ES-I3 (cell line): ENCODE results near the gene WDFY2.

ENCODE experiments used
- H3K36me3 ChIP-seq: 2 replicates; pipeline ENCODE4 v1.6.1; 2013; ENCODE audit warnings: mild to moderate bottlenecking, low read length, control low read depth, moderate library complexity; ENCODE audit not compliant: insufficient read depth
- H3K4me1 ChIP-seq: 2 replicates; pipeline ENCODE4 v1.6.1; 2013; ENCODE audit warnings: mild to moderate bottlenecking, control low read depth, low read length; ENCODE audit not compliant: insufficient read depth
- H3K9ac ChIP-seq: 2 replicates; pipeline ENCODE4 v1.6.1; 2013; ENCODE audit warnings: low read depth, mild to moderate bottlenecking, low read length, moderate library complexity
- H3K9me3 ChIP-seq: 2 replicates; pipeline ENCODE4 v1.6.1; 2013; ENCODE audit warnings: mild to moderate bottlenecking, low read length, moderate library complexity; ENCODE audit not compliant: control insufficient read depth, insufficient read depth

Gene WDFY2

DNA sequence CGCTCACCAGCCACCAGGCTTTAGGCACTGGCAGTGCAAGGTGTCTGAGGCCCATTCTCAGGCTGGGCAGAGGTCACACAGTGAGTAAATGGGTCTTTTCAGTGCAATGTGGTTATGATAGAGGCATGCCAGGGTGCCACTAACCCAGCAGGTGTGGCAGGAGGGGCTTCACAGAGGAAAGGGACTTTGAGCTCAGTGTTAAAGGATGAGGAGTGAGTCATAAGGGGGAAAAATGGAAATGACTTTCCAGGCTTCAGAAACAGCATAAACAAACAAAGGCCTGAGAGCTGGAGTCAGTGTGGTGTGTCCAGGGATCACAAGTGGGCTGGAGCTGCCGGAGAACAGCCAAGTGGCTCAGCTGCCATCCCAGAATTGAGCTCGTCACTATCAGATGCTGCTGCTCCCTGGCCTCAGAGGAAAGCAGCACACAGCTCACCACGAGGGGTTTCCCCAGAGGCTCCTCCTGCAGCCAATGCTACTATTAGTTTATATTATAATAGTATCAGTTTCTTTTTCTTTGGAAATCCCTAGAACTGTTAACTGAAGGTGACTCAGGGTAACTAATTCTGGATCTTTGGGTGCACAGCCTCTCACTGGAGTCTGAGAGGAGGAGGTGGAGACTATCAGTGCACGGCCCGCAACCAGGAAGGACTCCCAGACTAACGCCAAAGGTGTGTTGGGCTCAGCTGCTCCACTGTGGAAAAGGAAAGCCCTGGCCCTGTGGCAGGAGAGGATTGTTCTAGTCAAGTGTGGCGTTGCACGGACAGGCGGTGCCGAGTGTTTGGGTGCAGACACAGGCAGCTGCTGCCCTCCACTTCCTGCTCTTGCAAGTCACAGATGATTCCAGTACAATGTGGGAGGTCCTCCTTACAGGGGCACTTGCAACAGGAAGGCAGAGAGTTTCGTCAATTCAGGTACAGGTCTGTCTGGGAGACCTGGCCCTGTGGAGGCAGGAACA is 180.2 kb downstream of the WDFY2 start:
- Histone ChIP-seq H3K9ac (no peak overlapping the region), H3K4me1 (peaks cover 11% of the 10 kb centered on the region; the same call in 1 of the 2 replicates), H3K9me3 (no peaks in the 10 kb centered on the region), H3K36me3 (peaks cover 5% of the 10 kb centered on the region)

DNA sequence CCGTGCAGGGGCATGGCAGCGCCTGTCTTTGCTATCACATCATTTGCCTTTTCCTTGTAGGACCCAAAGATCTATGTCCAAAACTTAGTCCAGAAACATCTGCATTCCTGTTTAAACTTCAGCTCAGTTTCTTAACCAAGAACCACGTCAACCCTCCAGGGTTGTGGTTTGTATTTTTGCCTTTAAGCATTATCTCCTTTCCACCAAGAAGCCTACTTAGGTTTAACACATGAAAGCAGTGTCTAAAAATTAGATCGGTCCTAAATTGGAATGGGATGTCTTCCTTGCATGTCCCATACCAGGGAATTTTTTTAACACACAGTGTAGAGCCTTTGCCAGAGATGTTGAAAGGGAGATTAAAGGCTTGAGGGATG is 180.9 kb downstream of the WDFY2 start:
- Histone ChIP-seq H3K36me3 (peaks cover 5% of the 10 kb centered on the region), H3K9me3 (no peaks in the 10 kb centered on the region), H3K4me1 (peaks cover 11% of the 10 kb centered on the region; the same call in 1 of the 2 replicates), H3K9ac (no peak overlapping the region)

DNA sequence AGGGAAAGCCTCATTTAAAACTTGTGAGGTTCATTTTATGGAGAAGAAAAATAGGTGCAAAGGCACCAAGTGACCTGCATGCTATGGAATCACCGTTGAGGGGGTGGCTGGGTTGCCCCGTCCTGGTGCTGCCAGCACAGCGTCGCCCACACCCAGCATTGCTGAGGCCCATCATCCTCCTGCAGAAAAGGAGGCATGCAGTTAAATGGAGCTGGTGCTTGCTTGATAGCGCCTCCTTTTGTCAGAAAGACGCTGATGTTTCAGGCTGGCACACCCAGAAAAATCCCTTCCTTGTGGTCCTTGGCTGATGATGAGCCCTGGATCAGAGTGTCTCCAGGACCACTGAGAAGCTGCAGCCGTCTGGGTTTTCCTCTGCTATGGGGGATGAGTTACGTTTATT is 182.8 kb downstream of the WDFY2 start:
- Histone ChIP-seq H3K9ac (no peak overlapping the region), H3K36me3 (no peaks in the 10 kb centered on the region; the same call in 1 of the 2 replicates), H3K9me3 (no peaks in the 10 kb centered on the region), H3K4me1 (peaks cover 11% of the 10 kb centered on the region; the same call in 1 of the 2 replicates)

DNA sequence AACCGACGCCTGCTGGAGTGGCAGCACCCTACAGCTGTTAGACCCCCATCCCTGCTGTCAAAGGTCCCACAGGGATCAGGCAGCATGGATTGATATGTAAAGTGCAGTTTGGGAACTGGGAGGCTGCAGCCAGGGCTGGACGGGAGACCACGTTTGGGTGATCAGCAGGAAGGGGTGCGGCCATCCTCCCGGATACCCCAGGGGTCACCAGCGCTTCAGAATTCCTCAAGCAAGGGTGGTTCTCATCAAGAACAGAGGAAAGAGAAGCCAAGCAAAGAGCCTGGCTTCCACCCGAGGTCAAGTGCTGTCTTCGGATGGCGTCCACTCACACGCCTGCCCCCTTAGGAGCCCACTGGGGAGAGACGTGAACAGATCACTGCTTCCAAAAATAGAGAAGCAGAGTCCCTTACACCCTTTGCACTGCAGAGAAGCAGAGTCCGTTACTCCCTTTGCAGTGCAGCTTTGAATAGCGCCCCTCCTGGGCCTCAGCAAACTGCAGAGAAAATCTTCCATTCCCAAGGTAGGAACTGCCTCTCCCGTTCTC is 184.2 kb downstream of the WDFY2 start:
- Histone ChIP-seq H3K4me1 (peaks cover 11% of the 10 kb centered on the region; the same call in 1 of the 2 replicates), H3K9me3 (no peaks in the 10 kb centered on the region), H3K9ac (no peak overlapping the region), H3K36me3 (no peaks in the 10 kb centered on the region)

DNA sequence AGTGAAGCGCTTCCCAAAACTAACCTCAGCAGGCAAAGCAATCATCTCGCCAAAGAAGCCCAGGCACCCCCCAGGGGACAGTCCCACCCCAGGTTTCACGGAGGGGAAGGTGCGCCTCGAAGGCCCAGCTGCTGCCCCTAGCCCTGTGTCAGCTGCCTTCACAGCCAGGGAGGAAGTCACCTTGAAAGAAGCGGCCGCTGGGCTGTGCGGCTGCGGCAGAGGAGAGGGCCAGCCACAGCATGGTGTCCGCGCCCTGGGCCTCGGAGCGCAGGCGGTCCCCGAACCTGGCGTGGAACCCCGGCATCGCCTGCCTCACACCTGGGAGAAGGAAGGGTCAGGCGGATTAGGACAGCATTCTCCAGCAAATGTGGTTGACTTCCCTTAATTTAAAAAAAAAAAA is 184.7 kb downstream of the WDFY2 start:
- H3K9me3 ChIP-seq: no peaks in the 10 kb centered on the region
- H3K36me3 ChIP-seq: no peaks in the 10 kb centered on the region
- peaks cover 11% of the 10 kb centered on the region; the same call in 1 of the 2 replicates for H3K4me1 ChIP-seq
- H3K9ac ChIP-seq: no peak overlapping the region

DNA sequence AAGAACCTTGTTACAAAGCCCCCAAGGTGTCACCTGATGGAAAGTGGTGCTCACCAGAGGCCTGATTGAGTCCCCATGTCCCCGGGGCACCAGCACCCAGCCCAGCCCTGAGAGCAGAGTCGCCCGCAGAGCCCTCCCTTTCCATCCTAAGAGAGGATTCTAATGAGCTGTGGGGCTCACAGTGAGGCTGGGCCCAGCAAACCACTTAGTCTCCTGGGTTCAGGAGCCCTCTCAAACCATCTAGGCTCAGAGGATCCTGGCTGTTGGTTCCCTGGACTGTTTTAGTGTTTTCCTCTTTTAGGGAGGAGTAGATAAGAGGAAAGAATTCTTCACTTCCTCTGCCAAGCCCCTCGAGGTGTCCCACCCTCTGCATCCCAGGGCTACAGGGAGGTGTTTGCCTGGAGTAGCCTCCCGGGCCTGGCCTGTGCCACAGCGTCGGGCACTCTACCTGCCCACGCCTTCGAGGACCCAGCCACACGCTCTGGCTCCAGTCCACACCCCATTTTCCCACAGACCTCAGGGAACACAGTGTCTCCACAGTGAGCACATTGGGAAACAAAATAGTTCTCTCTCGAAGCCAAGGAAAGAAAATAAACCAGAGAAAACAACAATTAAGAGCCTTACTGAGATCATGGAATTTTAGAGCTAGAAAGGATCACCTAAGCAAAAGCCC is 185.3 kb downstream of the WDFY2 start:
- peaks cover 11% of the 10 kb centered on the region; the same call in 1 of the 2 replicates for H3K4me1 ChIP-seq
- H3K9ac ChIP-seq: no peak overlapping the region
- no peaks in the 10 kb centered on the region for H3K36me3 ChIP-seq
- no peaks in the 10 kb centered on the region for H3K9me3 ChIP-seq

DNA sequence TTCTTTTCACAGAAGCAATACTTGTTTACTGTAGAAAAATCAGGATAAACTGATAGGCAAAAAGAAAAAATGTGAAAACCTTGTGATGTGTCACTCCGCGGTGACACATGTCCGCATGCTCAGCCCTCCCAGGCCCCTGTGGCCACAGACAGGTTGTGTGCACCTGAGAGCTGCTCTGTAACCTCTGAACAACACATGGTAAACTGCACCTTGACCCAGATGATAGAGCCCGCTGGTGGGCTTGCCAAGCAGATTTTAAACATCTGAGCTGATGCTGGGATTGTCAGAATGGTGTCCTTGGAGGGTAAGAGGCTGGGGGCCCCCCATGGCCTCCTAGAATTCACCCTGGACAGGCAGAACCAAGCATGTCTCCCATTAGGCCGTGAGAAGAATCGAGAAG is 185.9 kb downstream of the WDFY2 start:
- Histone ChIP-seq H3K4me1 (peaks cover 11% of the 10 kb centered on the region; the same call in 1 of the 2 replicates), H3K9ac (no peak overlapping the region), H3K9me3 (no peaks in the 10 kb centered on the region), H3K36me3 (no peaks in the 10 kb centered on the region)

DNA sequence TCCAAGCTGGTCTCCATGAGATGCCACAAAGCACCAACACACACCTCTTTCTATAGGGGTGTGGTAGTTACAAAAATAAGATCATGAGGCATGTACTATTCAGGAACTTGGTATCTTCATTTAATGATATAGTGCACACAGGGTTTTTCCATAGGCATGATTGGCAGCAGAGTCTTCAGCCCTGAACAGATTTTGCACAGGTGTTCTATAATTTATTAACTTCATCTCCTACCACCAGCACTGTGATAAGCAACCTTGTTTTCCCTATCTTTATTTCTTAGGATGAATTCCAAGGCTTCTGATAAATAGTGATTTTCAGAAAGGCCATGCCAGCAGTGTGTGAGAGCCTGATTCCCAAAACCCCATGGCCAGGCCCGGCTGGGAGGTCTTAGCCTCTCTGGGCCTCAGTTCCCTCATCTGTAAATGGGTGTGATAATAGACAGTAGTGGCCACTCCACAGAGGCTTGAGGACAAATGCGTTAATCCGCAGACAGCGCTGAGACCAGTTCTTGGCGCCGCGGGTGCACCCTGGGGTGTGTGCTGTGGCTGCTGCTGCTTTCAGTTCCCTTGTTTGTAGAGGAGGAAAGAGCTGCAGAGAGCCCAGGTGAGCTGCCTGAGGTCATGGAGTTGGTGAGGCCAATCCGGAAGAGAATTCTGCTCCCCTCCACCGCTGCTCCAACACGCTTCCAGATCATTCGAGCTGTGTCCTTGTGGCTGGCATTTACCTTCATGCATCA is 186.6 kb downstream of the WDFY2 start:
- H3K9ac ChIP-seq: no peak overlapping the region
- no peaks in the 10 kb centered on the region for H3K9me3 ChIP-seq
- no peaks in the 10 kb centered on the region for H3K36me3 ChIP-seq
- H3K4me1 ChIP-seq: peaks cover 11% of the 10 kb centered on the region; the same call in 1 of the 2 replicates

DNA sequence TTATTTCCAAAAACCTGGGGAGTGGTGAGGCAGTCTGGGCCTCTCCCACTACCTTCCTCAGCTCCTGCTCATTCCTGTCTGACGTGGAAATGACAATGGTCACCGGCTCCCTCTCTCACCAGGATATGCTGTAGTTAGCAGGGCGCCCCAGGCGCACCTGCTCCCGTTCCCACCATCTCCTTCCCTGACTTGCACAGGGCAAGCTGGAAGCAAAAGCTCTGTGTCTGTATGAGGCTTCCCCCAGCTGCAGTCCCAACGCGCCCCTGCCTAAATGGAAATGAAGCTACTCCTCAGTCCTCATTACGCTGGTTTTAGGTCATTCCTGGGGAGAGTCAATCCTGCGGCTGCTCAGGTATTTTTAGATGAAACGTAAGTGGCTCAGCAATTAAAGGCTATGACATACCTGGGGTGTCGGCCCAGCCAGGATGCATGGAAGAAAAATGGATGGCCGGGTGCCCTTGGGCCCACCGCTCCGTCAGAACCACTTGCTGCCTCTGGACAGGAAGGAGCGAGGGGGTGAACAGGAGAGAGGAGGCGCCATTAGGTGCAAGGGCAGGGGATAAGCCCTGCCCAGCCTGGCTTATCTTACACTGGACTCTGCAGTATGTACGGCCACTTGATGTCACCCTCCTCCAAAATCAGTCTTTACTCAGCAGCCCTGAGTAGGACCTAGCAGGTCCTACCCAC is 187.3 kb downstream of the WDFY2 start:
- H3K36me3 ChIP-seq: no peaks in the 10 kb centered on the region
- no peaks in the 10 kb centered on the region for H3K9me3 ChIP-seq
- peaks cover 11% of the 10 kb centered on the region; the same call in 1 of the 2 replicates for H3K4me1 ChIP-seq
- H3K9ac ChIP-seq: no peak overlapping the region

DNA sequence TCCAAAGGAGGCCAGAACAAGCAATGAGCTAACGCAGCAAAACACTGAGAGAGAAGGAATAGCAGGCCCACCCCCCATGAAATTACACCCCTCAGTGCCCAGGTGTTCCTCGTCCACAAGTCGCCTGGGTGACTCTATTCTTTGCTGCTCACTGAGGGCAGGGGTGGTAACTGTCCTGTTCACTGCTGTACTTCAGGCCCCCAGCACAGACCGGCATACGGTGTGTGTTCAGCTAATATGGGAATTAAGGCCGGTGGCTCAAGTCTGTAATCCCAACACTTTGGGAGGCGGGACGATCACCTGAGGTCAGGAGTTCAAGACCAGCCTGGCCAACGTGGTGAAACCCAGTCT is 187.8 kb downstream of the WDFY2 start:
- Histone ChIP-seq H3K9ac (no peak overlapping the region), H3K9me3 (no peaks in the 10 kb centered on the region), H3K36me3 (no peaks in the 10 kb centered on the region), H3K4me1 (peaks cover 11% of the 10 kb centered on the region; the same call in 1 of the 2 replicates)

DNA sequence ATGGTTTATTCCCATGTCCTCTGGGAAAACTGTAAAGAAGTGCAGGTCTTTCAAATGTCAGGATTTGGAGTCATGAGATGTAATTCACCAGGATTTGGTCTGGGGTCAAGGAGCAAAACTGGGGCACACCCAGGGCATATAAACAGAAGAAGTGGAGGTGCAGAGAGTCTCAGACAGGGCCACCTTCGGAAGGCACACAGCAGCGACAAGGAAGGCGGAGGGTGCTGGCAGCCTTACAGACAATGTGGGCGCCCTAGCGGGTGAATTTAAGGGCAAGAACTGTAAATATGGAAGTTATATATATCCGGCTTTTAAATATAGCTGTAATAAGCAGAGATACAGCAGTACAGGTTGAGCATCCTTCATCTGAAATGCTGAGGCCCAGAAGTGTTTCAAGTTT is 188.5 kb downstream of the WDFY2 start:
- H3K9me3 ChIP-seq: no peaks in the 10 kb centered on the region
- H3K9ac ChIP-seq: no peak overlapping the region
- peaks cover 11% of the 10 kb centered on the region; the same call in 1 of the 2 replicates for H3K4me1 ChIP-seq
- no peaks in the 10 kb centered on the region for H3K36me3 ChIP-seq

DNA sequence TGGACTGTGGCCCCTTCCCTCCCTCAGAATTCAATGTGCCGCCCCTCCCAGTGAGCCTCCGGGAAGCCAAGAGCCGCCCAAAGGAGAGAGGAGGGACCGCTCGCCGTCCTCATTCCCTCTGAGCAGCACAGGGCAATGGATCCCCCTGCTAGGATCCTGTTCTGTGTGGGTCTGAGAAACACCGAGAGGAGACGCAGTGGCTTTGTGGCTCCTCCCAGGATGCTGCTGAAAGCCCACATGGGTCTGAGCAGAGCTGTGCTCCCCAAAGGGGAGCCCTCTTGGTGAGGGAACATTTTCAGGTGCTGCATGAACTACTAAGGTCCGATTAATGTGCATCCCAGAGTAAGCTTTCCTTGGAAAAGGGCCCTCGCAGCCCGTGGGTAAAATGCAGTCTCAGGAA is 189.3 kb downstream of the WDFY2 start:
- Histone ChIP-seq H3K9ac (no peak overlapping the region), H3K36me3 (no peaks in the 10 kb centered on the region), H3K4me1 (peaks cover 7% of the 10 kb centered on the region; the same call in 1 of the 2 replicates), H3K9me3 (no peaks in the 10 kb centered on the region)

DNA sequence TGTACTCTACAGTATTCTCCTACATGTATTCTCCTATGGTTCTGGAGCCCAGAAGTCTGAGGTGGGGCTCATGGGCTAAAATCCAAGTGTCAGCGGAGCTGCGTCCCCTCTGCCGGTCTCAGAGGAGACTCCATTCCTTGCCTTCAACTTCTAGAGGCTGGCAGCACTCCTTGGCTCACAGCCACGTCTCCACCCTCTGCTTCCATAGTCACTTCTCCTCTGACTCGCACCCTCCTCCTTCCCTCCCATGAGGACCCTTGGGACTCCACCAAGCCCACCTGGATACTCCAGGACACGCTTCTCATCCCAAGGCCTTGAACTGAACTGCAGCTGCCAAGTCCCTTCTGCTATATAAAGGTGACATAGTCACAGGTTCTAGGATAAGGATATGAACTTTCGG is 191.9 kb downstream of the WDFY2 start:
- H3K9ac ChIP-seq: no peak overlapping the region
- 0 out of 2 replicates have a peak, but pooled peaks cover under 1% of the 10 kb centered on the region for H3K4me1 ChIP-seq
- H3K9me3 ChIP-seq: no peaks in the 10 kb centered on the region
- no peaks in the 10 kb centered on the region for H3K36me3 ChIP-seq
